ENCODE data around the gene LUM. TPM values are rescaled to one million over a fixed set of nuclear protein-coding genes. Genes with fewer than 3 reads are reported as not detected.

Gene LUM
- total RNA-seq, 1 donor from 2014 or later: not detected

GRCh38 chr12:91072931-91073330 lies 38.4 kb downstream of the LUM start:
- peaks cover 2% of the 10 kb centered on the region for H3K27me3 Mint-ChIP-seq
- H3K27ac Mint-ChIP-seq: no peak overlapping the region
- H3K36me3 Mint-ChIP-seq (ENCODE audit: insufficient read depth): no peaks in the 10 kb centered on the region
- no peak for DNase-seq (ENCODE audit: low spot score, unreplicated experiment)
- H3K4me1 Mint-ChIP-seq (ENCODE audit: low read depth): peaks cover 13% of the 10 kb centered on the region
- no peak overlapping the region for H3K4me3 Mint-ChIP-seq (ENCODE audit: low read depth)
- no peak for TF ChIP-seq CTCF (IDR thresholded peaks at IDR 0.05; ENCODE audit: unreplicated experiment)
- H3K9me3 Mint-ChIP-seq (ENCODE audit: low read depth): no peaks in the 10 kb centered on the region

- Mint-ChIP-seq H3K9me3 (ENCODE audit: low read depth) (no peaks in the 10 kb centered on the region), H3K27me3 (no peaks in the 10 kb centered on the region)
- DNase-seq (ENCODE audit: low spot score, unreplicated experiment): no peak
Measured at GRCh38 chr12:91070936-91071335, 40.4 kb downstream of the LUM start.

DNA sequence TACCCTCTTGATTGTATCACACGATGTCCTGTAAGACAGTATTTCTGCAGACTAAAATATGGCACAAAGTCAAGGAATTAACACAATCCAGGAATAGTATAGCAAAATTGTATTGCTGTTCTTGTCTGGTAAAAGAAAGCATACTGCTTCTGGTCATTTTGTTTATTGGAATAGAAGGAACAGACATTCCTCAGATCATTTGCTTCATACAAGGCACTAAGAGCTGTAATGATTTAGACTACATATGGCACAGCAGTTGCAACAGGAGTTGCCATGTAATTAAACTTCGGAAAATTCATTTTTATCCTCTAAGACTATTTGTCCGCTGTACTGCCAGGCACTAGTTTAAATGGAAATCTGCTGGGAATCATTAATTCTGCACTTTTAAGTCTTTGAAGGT lies 45.9 kb downstream of the LUM start:
- TF ChIP-seq CTCF (IDR thresholded peaks at IDR 0.05; ENCODE audit: unreplicated experiment): no peak
- H3K4me1 Mint-ChIP-seq (ENCODE audit: low read depth): no peaks in the 10 kb centered on the region
- H3K4me3 Mint-ChIP-seq (ENCODE audit: low read depth): no peak overlapping the region
- H3K27me3 Mint-ChIP-seq: no peaks in the 10 kb centered on the region
- H3K27ac Mint-ChIP-seq: no peak overlapping the region
- DNase-seq (ENCODE audit: low spot score, unreplicated experiment): no peak
- no peaks in the 10 kb centered on the region for H3K36me3 Mint-ChIP-seq (ENCODE audit: insufficient read depth)
- no peaks in the 10 kb centered on the region for H3K9me3 Mint-ChIP-seq (ENCODE audit: low read depth)

More at GRCh38 chr12:91070936-91071335, 40.4 kb downstream of the LUM start:
- H3K27ac Mint-ChIP-seq: no peak overlapping the region
- no peaks in the 10 kb centered on the region for H3K36me3 Mint-ChIP-seq (ENCODE audit: insufficient read depth)
- H3K4me3 Mint-ChIP-seq (ENCODE audit: low read depth): no peak overlapping the region
- peaks cover 7% of the 10 kb centered on the region for H3K4me1 Mint-ChIP-seq (ENCODE audit: low read depth)
- no peak for TF ChIP-seq CTCF (IDR thresholded peaks at IDR 0.05; ENCODE audit: unreplicated experiment)

GRCh38 chr12:91064640-91065039 lies 46.7 kb downstream of the LUM start:
- no peak overlapping the region for H3K27ac Mint-ChIP-seq
- no peaks in the 10 kb centered on the region for H3K4me1 Mint-ChIP-seq (ENCODE audit: low read depth)
- DNase-seq (ENCODE audit: low spot score, unreplicated experiment): no peak
- H3K9me3 Mint-ChIP-seq (ENCODE audit: low read depth): no peaks in the 10 kb centered on the region
- no peak overlapping the region for H3K4me3 Mint-ChIP-seq (ENCODE audit: low read depth)
- no peaks in the 10 kb centered on the region for H3K27me3 Mint-ChIP-seq
- no peak for TF ChIP-seq CTCF (IDR thresholded peaks at IDR 0.05; ENCODE audit: unreplicated experiment)
- no peaks in the 10 kb centered on the region for H3K36me3 Mint-ChIP-seq (ENCODE audit: insufficient read depth)

DNA sequence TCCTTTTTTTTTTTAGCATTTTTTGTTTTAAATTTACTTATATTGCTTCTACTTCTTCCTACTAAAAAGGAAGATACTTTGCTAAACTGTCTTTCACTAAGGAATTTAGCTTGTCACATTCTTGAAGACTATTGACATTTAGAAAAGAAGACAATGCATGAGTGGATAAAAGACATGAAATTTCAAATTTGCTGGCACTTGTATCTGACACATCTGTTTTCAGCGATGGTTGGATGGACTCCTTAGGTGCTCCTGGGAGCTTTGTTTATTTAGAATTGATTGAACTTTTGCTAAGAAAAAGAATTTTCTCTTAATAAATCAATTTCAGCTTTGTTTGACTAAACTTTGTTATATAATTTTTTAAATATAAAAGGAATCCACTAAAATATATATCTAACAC lies 50.2 kb downstream of the LUM start:
- no peaks in the 10 kb centered on the region for H3K9me3 Mint-ChIP-seq (ENCODE audit: low read depth)
- no peaks in the 10 kb centered on the region for H3K27me3 Mint-ChIP-seq
- no peaks in the 10 kb centered on the region for H3K4me1 Mint-ChIP-seq (ENCODE audit: low read depth)
- TF ChIP-seq CTCF (IDR thresholded peaks at IDR 0.05; ENCODE audit: unreplicated experiment): no peak
- no peak overlapping the region for H3K4me3 Mint-ChIP-seq (ENCODE audit: low read depth)
- DNase-seq (ENCODE audit: low spot score, unreplicated experiment): no peak
- H3K27ac Mint-ChIP-seq: no peak overlapping the region
- H3K36me3 Mint-ChIP-seq (ENCODE audit: insufficient read depth): no peaks in the 10 kb centered on the region

Measured in progenitor cell of endocrine pancreas (in vitro differentiated cells).